Motor neuron (in vitro differentiated cells): Measurements from ENCODE around the gene DGKQ. TPM values are rescaled to one million over a fixed set of nuclear protein-coding genes. Genes with fewer than 3 reads are reported as not detected.

Experiments
- ATAC-seq, 8 experiments: fragments of 200-7000 bp; cut with Tn5 transposase; replicated peaks in 6 of 8; 2 replicates each; pipeline ENCODE4 v1.8.0; 2021; ENCODE audit warnings: mild to moderate bottlenecking in 8 of 8, moderate library complexity in 8 of 8
- H3K27ac ChIP-seq, 2 donors: fragments of 250-450 bp; sonication (Bioruptor Pico); 2 replicates each; pipeline ENCODE4 v1.9.0; 2021; ENCODE audit warnings: antibody characterized with exemption in 2 of 2, mild to moderate bottlenecking in 2 of 2, moderate library complexity in 1 of 2
- H3K4me1 ChIP-seq, 2 donors: fragments of 250-450 bp; sonication (Bioruptor Pico); replicated peaks in 1 of 2; 2 replicates each; pipeline ENCODE4 v1.6.1; 2021; ENCODE audit warnings: antibody characterized with exemption in 2 of 2, mild to moderate bottlenecking in 2 of 2, moderate library complexity in 1 of 2
- H3K4me3 ChIP-seq, 5 donors: fragments of 250-450 bp; sonication (Bioruptor Pico); 2 replicates each; pipeline ENCODE4 v1.9.0; 2021; ENCODE audit warnings: antibody characterized with exemption in 5 of 5, mild to moderate bottlenecking in 5 of 5, moderate library complexity in 4 of 5
- WGBS, 10 experiments: fragments of 450-650 bp; shearing (Covaris generic); methylation state at CpG; one replicate each; pipeline ENCODE4 v1.0.0; 2022; 5-methylcytosine and 5-hydroxymethylcytosine counted together
- in situ Hi-C, 9 experiments: fragments of 400-800 bp; cut with MboI; loops; one replicate each; pipeline ENCODE4 v1.15.0; 2021; ENCODE audit warnings: low sequenced_read_pairs in 9 of 9, low pct_unique_long_range_greater_than_20kb in 2 of 9; ENCODE audit not compliant: unreplicated experiment in 9 of 9
- total RNA-seq, 8 experiments: library from RNA; unstranded; fragments of 300-600 nt; gene quantifications; 2 replicates each; pipeline versions ENCODE4 v1.2.3 to v1.2.4, GENCODE V29; 2022

DGKQ gene
- total RNA-seq, 8 experiments from 2014 or later, result 2.9 to 11.7 (median 6.7) TPM

DNA sequence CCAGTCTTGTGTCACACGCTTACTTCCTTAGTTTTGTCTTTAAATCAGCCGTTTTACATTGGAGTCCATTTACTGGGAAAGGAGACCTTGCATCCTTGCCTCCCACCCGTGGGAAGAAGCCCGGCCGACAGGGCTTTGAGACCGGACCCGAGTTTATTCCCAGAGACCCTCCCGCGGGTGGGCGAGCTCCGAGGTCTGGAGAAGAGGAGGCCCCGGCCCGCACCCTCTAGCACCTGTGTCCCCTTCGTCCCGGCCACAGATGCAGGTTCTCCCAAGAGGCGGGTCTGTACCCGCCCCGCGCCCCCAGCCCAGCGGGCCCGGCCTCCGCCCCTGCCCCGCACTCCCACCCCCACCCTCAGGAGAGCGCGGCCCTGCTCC, 23.6 kb upstream of the DGKQ start:
- in situ Hi-C loops, result no loop called here
- ATAC-seq, result peak in 5 of 8 experiments; percentile 2 to 42 (median 33)
- no CpG with 5 or more reads among the region's 25 CpGs for WGBS, 10 experiments
- peak overlapping the region; percentile 14 to 35 (median 28) for H3K4me3 ChIP-seq
- H3K4me1 ChIP-seq, result peaks cover 5 to 10% of the 10 kb centered on the region in 2 donors
- H3K27ac ChIP-seq, result no peak overlapping the region

DNA sequence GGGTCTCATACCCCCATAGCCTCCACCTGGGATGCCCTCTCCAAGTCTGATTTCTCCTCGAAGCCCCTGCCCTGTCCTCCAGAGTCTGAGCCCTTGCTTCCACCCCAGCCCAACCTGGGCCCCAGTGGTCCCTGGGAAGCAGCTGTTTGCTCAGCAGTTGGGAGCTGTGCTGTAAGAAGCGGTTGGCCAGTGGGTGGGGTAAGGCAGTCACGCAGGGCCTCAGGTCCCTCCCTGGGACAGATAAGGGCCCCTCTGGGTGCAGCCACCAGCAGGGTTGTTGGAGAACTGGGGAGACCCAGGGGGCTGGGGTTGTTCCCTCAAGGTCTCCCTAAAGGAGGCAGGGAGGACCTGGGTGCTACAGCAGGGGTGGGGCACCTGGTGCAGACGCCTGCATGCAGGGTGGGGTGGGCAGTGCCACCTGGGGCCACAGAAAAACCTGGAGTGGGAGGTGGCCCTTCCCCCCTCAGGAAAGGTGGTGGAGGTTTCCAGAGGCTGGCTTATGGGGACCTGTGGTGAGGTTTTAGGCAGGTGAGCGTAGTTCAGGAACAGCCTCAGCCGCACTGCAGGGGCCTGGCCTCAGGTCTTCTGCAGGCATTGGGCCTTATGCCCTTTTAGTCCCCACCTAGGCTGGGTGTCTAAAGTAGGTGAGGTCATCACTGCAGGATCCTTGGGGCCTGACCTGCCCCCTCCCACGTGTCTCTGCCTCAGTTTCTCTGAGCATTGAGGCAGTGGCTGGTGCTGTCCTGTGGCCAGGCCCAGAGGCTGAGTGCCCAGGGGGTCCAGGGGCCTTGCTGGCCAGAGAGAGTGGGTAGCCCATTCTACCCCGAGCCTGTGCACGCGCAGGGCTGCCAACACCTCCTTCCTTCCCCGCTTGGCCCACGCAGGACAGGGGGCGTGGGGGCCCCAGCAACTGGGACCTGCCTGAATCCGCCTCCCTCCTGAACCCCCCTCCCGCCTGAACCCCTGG, 22.9 kb upstream of the DGKQ start:
- WGBS, 10 experiments, result 60% methylated on average over 1 of the region's 15 CpGs; no CpG with 5 or more reads in 9 of the 10 experiments
- in situ Hi-C loops, result no loop called here
- Histone ChIP-seq H3K27ac (no peak overlapping the region), H3K4me1 (peaks cover 5 to 8% of the 10 kb centered on the region in 2 donors), H3K4me3 (peak overlapping the region in 1 of 5 donors; percentile 25)
- ATAC-seq, result peak in 2 of 8 experiments; percentile 0 to 3

DNA sequence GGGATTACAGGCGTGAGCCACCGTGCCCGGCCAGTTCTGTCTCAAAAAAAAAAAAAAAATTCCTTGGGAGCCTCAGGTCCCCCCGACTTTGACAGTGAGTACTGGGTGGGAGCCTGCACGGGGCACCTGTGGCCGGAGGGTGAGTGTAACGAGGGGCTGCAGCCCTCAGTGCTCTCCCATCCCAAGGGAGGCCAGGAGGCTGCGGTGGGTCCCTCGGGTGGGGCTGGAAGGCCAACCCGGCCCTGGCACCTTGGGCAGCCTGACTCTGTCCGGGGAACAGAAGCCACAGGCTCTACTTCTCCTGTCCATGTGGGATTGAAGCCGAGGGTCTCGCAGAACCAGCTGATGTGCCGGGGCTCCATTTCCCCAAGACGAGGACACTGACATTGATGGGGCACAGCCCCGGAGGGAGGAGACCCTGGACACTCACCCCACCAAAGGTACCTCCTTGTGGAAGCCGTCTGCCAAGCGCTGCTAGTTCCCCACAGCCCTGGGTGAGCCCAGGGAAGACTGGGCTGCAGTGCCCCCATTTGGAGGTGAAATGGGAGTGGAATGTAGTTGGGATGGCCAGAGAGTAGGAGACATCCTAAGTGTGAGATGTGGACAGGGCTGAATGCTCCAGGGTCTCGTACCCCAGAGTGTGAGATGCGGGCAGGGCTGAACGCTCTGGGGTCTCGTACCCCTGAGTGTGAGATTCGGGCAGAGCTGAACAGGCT, 22.1 kb upstream of the DGKQ start:
- H3K4me3 ChIP-seq, result no peak overlapping the region
- 80 to 87% (median 82%) methylated on average over 1 to 5 of the region's 23 CpGs; no CpG with 5 or more reads in 6 of the 10 experiments for WGBS, 10 experiments
- peaks cover 5 to 8% of the 10 kb centered on the region in 2 donors for H3K4me1 ChIP-seq
- ATAC-seq, result no peak
- H3K27ac ChIP-seq, result no peak overlapping the region
- in situ Hi-C loops, result no loop called here

DNA sequence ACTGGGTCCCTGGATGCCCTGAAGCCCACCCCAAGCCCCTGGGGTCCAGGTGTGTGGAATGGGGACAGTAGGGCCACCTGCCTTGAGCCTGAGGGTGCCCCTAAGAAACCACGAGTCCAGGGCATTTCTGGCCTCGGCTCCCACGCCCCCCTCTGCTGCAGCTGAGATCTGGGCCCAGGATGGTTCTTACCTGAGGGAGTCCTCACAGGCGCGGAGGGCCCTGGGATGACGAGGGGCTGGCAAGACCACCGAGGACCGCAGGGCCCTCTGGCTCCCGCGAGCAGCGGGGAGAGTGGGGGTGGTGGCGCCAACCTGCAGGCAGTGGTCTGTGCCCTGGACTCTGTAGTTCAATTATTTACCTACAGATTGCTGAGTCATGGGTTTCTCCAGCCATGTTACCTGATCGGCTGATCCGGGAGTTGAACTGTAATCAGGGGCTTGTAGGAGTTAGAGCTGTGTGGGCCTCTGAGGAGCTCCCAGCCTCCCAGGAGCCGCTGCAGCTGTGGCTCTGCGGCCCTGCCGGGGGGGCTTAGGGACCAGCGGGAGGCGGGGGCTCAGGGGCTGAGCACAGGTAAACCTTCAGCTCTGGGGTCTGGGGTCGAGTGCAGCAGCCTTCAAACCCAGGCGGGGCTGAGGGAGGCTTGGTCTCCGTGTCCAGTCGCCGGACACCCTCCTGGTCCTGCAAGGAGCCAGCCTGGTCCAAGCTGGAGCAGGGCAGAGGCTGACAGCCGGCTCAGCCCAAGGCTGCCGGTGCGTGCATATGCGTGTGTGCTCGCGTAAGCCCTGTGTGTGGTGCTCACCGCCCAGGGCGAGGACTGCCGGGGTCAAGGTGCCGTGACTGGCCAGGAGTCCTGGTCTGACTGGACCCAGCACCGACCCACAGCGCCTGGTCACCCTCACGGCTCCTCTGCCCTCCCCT, 20.0 kb upstream of the DGKQ start, which contains the start of gene SLC26A1:
TSS of gene SLC26A1 (minus strand) at position 294 of the 919 bp plus-strand sequence. CDS start 1,701 bp downstream, outside the sequence.
- ATAC-seq, result peak in 4 of 8 experiments; percentile 5 to 45 (median 18)
- WGBS, 10 experiments, result 85 to 100% methylated on average over 3 to 5 of the region's 37 CpGs; no CpG with 5 or more reads in 8 of the 10 experiments
- Histone ChIP-seq H3K27ac (no peak within 1 kb of the TSS), H3K4me1 (peaks cover 5 to 8% of the 10 kb centered on the region in 2 donors), H3K4me3 (no peak within 1 kb of the TSS)
- in situ Hi-C loops, result no loop called here

DNA sequence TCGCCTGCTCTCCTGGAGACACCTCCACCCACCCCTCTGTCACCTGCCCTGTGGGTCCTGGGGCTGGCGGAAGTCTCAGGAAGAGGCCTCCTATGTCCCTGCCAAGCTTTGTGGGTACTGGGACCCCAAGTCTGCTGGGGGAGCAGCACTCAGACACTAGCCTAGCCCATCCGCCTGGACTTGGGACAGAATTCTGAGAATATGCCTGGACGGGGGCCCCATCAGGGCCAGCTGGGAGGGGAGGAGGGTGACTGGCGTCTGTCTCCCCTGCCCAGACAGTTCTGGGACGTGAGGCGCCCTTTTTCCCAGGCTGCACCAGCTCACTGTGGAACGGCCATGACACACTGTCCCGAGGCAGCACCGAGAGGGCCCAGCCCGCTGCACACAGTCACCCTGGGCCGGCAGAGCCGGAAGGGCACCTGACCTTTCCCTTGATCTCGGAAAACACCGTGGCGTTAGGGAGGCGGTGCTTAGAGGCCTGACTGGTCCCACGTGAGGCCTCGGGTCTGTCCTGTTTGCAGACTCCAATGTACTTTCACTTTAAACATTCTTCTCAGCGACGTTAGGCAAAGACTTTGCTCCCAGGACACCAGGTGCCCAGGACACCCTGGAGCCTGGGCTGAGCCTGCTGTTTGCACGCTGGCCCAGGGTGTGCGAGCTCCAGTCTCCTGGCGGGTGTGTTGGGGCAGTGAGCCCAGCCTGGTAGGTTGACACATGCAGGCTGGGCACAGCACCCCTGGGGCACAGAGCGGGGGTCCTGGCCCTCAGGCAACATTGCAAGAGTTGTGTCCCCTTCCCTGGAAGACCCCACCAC, 19.1 kb upstream of the DGKQ start:
- Histone ChIP-seq H3K4me3 (no peak overlapping the region), H3K4me1 (peaks cover 3 to 6% of the 10 kb centered on the region in 2 donors), H3K27ac (no peak overlapping the region)
- peak in 5 of 8 experiments; percentile 11 to 42 (median 29) for ATAC-seq
- in situ Hi-C loops, result no loop called here
- WGBS, 10 experiments, result 56% methylated on average over 7 of the region's 25 CpGs; no CpG with 5 or more reads in 9 of the 10 experiments

DNA sequence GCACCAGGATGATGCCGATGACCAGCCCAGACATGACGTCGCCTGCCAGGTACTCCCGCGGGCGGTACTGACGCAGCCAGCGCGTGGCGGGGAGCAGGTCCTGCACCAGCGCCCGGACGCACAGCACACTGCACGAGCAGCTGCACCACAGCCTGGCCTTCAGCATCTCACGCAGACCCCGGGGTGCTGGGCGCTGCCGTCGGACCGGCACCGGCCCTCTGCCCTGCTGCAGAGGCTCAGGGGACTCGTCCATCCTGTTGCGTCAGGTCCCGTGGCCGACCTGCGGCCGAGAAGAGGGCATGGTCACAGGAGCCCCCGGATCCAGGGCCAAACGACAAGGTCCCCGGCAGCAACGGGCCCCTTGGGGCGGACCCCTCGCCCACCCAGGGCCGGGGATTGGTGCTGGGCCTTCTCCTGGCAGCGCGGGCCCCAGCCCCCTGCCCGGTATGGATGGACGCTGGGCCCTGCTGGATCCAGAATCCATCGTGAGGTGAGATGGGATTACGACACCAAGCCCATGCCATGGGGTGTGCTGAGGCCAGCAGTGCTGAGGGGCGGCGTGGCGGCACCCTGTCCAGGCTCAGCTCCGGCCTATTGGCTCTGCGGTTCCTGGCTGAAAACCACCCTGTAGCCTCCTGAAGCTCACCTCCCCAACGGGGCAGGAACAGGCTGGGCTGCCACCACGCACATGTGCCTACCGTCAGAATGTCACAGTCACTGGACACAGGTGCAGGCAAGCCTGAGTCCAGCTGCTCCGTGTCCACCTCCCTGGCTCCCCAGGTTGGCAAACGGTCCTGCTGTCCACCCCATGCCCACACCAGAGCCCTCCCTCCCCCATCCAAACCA, 18.3 kb upstream of the DGKQ start:
- 80 to 100% (median 92%) methylated on average over 1 to 17 of the region's 50 CpGs; no CpG with 5 or more reads in 6 of the 10 experiments for WGBS, 10 experiments
- in situ Hi-C loops, result no loop called here
- Histone ChIP-seq H3K4me1 (peaks cover 3 to 6% of the 10 kb centered on the region in 2 donors), H3K27ac (no peak overlapping the region), H3K4me3 (no peak overlapping the region)
- no peak for ATAC-seq

DNA sequence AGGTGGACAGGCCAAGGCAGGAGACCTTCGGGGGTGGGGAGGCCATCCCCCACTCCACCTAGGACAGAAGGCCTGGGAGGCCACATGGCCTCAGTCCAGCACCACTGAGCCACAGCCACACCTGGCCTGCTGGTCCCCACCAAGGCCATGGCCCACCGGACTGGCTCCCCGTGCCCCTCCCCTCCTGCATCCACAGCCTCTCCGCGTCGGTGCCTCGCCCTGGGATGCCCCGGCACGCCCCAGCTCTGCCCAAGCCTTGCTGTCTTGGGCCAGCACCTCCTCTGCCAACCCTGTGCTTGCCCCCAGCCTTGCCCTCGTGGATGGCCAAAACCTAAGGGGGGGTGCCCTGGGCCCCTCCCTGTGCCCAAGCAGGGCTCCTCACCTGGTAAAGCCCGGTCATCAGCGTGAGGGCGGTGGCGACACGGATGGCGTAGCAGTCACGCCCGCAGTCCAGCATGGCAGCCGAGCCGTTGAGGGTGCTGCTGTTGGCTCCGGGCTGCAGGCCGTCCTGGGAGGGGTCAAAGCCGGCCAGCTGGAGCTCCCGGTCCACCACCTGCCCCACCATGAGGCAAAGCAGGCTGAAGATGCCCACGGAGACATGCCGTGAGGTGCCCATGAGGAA, 17.5 kb upstream of the DGKQ start:
- ATAC-seq, result no peak
- Histone ChIP-seq H3K4me3 (no peak overlapping the region), H3K27ac (no peak overlapping the region), H3K4me1 (peaks cover 6 to 10% of the 10 kb centered on the region in 2 donors)
- in situ Hi-C loops, result no loop called here
- WGBS, 10 experiments, result 75 to 87% (median 80%) methylated on average over 3 to 9 of the region's 26 CpGs; no CpG with 5 or more reads in 7 of the 10 experiments

DNA sequence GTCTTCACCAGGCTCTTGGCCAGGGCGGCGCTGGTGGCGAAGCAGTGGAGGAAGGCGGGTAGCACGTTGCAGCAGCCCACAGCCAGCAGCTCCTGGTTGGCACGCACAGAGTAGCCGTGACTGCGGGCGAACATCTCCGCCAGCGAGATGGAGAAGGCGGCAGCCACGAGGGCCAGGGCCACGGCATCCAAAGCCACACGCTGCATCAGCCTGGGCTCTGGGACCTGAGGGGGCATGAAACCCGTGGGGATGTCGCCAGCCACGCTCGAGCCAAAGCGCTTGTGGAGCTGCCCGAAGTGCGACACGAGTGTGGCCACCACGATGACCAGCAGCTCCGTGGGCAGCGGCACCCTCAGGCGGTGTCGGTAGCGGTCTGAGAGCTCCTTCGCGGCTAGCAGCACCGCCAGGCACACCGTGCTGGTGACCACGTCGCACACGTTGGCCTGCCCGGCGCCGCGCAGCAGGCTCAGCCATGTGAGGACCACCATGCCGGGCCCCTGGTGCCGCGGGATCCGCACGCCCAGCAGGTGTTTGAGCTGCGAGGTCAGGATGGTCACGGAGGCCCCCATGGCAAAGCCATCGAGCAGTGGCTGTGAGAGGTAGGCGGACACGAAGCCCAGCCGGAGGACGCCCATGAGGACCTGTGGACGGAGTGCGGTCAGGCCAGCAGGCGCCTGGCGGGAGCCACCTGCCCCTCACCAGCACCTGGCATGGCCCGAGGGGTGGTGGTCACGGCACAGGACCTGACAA, 16.5 kb upstream of the DGKQ start:
- no peak for ATAC-seq
- in situ Hi-C loops, result no loop called here
- Histone ChIP-seq H3K4me3 (no peak overlapping the region), H3K4me1 (peaks cover 6 to 10% of the 10 kb centered on the region in 2 donors), H3K27ac (no peak overlapping the region)
- 80 to 100% (median 89%) methylated on average over 1 to 15 of the region's 58 CpGs; no CpG with 5 or more reads in 5 of the 10 experiments for WGBS, 10 experiments

DNA sequence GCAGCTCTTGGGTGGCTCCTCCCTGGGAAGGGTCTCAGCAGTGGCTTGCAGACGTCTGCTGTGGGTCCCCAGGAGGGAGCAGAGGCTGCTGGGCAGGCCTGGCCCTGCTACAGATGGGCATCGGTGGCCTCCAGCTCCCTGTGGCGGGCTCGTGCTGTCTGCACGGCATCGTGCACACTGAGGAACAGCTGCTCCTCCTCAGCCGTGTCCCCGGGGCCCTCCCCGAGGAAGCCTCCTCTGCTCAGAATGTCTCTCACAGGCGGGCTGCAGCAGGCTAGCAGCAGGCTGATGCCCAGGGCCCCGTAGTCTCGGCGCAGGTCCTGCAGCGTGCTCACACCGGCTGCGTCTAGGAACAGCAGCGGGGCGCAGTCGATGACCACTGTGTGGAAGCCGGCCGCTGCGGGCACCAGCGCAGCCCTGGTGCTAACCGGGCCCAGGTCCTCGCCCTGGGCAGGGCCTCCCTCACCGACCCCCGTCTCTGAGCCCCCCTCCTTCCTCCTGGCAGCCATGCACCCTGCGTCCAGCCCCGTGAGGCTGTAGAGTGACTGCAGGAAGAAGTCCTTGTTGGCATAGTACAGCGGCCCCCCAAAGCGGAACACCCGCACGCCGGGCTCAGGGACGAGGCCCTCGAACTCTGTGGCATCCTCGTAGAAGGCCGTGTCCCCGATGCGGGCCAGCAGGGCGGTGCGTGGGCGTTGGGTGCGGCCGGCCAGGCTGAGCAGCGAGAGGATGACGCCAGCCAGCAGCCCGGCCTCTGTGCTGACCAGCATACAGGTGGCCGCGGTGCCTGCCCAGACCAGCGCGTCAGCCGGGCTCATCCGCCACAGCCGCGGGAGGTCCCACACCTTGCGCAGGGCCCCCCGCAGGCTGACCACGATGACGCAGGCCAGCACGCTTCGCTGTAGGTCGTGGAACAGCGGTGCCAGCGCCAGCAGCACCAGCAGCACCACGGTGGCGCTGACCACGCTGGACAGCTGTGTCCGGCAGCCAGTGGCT, 15.7 kb upstream of the DGKQ start:
- no peak overlapping the region for H3K4me3 ChIP-seq
- in situ Hi-C loops, result no loop called here
- H3K27ac ChIP-seq, result no peak overlapping the region
- ATAC-seq, result no peak
- 73 to 100% (median 83%) methylated on average over 1 to 11 of the region's 69 CpGs; no CpG with 5 or more reads in 5 of the 10 experiments for WGBS, 10 experiments
- peaks cover 6 to 10% of the 10 kb centered on the region in 2 donors for H3K4me1 ChIP-seq
